ENCODE data around the gene STAT1. TPM values are rescaled to one million over a fixed set of nuclear protein-coding genes. Genes with fewer than 3 reads are reported as not detected.

STAT1 gene
- polyA plus RNA-seq, 2 donors, result 6.4 to 16.7 TPM

DNA sequence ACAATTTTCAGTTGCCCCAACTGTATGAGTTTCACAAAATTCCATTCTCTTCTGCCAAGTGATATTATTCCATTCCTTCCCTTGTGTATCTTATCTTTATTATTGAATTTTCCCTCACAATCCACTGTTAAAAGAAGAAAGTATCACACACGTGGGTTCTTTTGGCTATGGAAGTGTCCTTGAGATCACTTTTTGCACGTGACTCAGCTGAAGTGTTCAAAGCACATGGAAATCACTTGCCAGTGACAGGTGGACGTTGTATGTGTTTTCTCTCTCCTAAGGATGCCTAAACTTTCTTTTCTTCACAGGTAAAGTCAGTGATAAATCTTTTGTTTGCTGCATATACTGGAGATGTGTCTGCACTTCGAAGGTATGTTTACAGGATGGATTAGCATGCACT lies 60.7 kb downstream of the STAT1 start:
- WGBS, 2 donors, result 45 to 50% methylated on average over 4 of the region's 4 CpGs
- no peak overlapping the region for H3K27ac ChIP-seq (ENCODE audit: low read depth in 2 of 2, low read length in 1 of 2)
- no peak overlapping the region for H3K4me3 ChIP-seq (ENCODE audit: low read depth in 1 of 2, low read length in 2 of 2)
- no peaks in the 10 kb centered on the region for H3K27me3 ChIP-seq (ENCODE audit: control insufficient read depth in 1 of 2, insufficient read depth in 2 of 2, low read length in 2 of 2)
- no peaks in the 10 kb centered on the region for H3K9me3 ChIP-seq (ENCODE audit: control insufficient read depth in 2 of 2, insufficient read depth in 1 of 2, low read depth in 1 of 2, low read length in 1 of 2)
- H3K36me3 ChIP-seq (ENCODE audit: control insufficient read depth in 2 of 2, insufficient read depth in 2 of 2, low read length in 1 of 2), result no peaks in the 10 kb centered on the region
- H3K4me1 ChIP-seq (ENCODE audit: control insufficient read depth in 2 of 2, insufficient read depth in 2 of 2, low read length in 1 of 2), result no peaks in the 10 kb centered on the region

GRCh38 chr2:190950566-190950991 lies 63.4 kb downstream of the STAT1 start:
- Histone ChIP-seq H3K27ac (ENCODE audit: low read depth in 2 of 2, low read length in 1 of 2) (no peak overlapping the region), H3K4me3 (ENCODE audit: low read depth in 1 of 2, low read length in 2 of 2) (no peak overlapping the region), H3K27me3 (ENCODE audit: control insufficient read depth in 1 of 2, insufficient read depth in 2 of 2, low read length in 2 of 2) (no peaks in the 10 kb centered on the region), H3K36me3 (ENCODE audit: control insufficient read depth in 2 of 2, insufficient read depth in 2 of 2, low read length in 1 of 2) (no peaks in the 10 kb centered on the region), H3K9me3 (ENCODE audit: control insufficient read depth in 2 of 2, insufficient read depth in 1 of 2, low read depth in 1 of 2, low read length in 1 of 2) (no peaks in the 10 kb centered on the region), H3K4me1 (ENCODE audit: control insufficient read depth in 2 of 2, insufficient read depth in 2 of 2, low read length in 1 of 2) (no peaks in the 10 kb centered on the region)
- whole genome bisulfite sequencing, 2 donors, result 95 to 96% methylated on average over 3 of the region's 3 CpGs

GRCh38 chr2:190948671-190949070 lies 65.3 kb downstream of the STAT1 start:
- 68 to 78% methylated on average over 2 of the region's 2 CpGs for WGBS, 2 donors

GRCh38 chr2:190947711-190948251 lies 66.2 kb downstream of the STAT1 start:
- Histone ChIP-seq H3K4me1 (ENCODE audit: control insufficient read depth in 2 of 2, insufficient read depth in 2 of 2, low read length in 1 of 2) (no peaks in the 10 kb centered on the region), H3K9me3 (ENCODE audit: control insufficient read depth in 2 of 2, insufficient read depth in 1 of 2, low read depth in 1 of 2, low read length in 1 of 2) (no peaks in the 10 kb centered on the region), H3K27me3 (ENCODE audit: control insufficient read depth in 1 of 2, insufficient read depth in 2 of 2, low read length in 2 of 2) (no peaks in the 10 kb centered on the region), H3K36me3 (ENCODE audit: control insufficient read depth in 2 of 2, insufficient read depth in 2 of 2, low read length in 1 of 2) (no peaks in the 10 kb centered on the region), H3K27ac (ENCODE audit: low read depth in 2 of 2, low read length in 1 of 2) (no peak overlapping the region), H3K4me3 (ENCODE audit: low read depth in 1 of 2, low read length in 2 of 2) (no peak overlapping the region)
- WGBS, 2 donors, result 5% methylated on average over 2 of the region's 2 CpGs

More at GRCh38 chr2:190948671-190949070, 65.3 kb downstream of the STAT1 start:
- Histone ChIP-seq H3K4me3 (ENCODE audit: low read depth in 1 of 2, low read length in 2 of 2) (no peak overlapping the region), H3K36me3 (ENCODE audit: control insufficient read depth in 2 of 2, insufficient read depth in 2 of 2, low read length in 1 of 2) (no peaks in the 10 kb centered on the region), H3K27ac (ENCODE audit: low read depth in 2 of 2, low read length in 1 of 2) (no peak overlapping the region), H3K27me3 (ENCODE audit: control insufficient read depth in 1 of 2, insufficient read depth in 2 of 2, low read length in 2 of 2) (no peaks in the 10 kb centered on the region), H3K9me3 (ENCODE audit: control insufficient read depth in 2 of 2, insufficient read depth in 1 of 2, low read depth in 1 of 2, low read length in 1 of 2) (no peaks in the 10 kb centered on the region), H3K4me1 (ENCODE audit: control insufficient read depth in 2 of 2, insufficient read depth in 2 of 2, low read length in 1 of 2) (no peaks in the 10 kb centered on the region)

- Histone ChIP-seq H3K27ac (ENCODE audit: low read depth in 2 of 2, low read length in 1 of 2) (no peak overlapping the region), H3K4me1 (ENCODE audit: control insufficient read depth in 2 of 2, insufficient read depth in 2 of 2, low read length in 1 of 2) (no peaks in the 10 kb centered on the region), H3K9me3 (ENCODE audit: control insufficient read depth in 2 of 2, insufficient read depth in 1 of 2, low read depth in 1 of 2, low read length in 1 of 2) (no peaks in the 10 kb centered on the region), H3K4me3 (ENCODE audit: low read depth in 1 of 2, low read length in 2 of 2) (no peak overlapping the region), H3K27me3 (ENCODE audit: control insufficient read depth in 1 of 2, insufficient read depth in 2 of 2, low read length in 2 of 2) (no peaks in the 10 kb centered on the region), H3K36me3 (ENCODE audit: control insufficient read depth in 2 of 2, insufficient read depth in 2 of 2, low read length in 1 of 2) (no peaks in the 10 kb centered on the region)
- WGBS, 2 donors, result 15 to 20% methylated on average over 1 of the region's 1 CpG
These were observed 66.8 kb downstream of the STAT1 start for GRCh38 chr2:190947141-190947540.

DNA sequence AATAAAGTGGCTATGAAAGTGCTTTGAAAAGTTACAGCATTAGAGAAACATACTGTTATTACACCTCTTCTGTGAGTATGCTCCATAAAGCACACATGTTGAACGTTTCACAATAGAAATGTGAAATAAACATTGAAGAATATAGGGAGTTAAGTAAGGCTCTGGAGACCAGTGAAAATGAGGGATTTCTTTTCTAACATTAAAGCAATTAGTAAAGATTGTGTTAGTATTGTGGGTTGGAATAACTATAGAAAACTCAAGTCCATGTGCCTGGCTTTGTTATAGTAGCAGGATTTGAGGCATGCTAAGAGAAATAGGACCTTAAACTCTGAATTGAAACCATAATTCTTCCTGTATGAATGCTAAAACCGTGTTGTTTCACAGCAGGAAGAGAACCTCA lies 70.3 kb downstream of the STAT1 start:
- WGBS, 2 donors, result 63 to 66% methylated on average over 2 of the region's 2 CpGs
- H3K27ac ChIP-seq (ENCODE audit: low read depth in 2 of 2, low read length in 1 of 2), result no peak overlapping the region
- no peaks in the 10 kb centered on the region for H3K4me1 ChIP-seq (ENCODE audit: control insufficient read depth in 2 of 2, insufficient read depth in 2 of 2, low read length in 1 of 2)
- H3K27me3 ChIP-seq (ENCODE audit: control insufficient read depth in 1 of 2, insufficient read depth in 2 of 2, low read length in 2 of 2), result no peaks in the 10 kb centered on the region
- H3K4me3 ChIP-seq (ENCODE audit: low read depth in 1 of 2, low read length in 2 of 2), result no peak overlapping the region
- H3K9me3 ChIP-seq (ENCODE audit: control insufficient read depth in 2 of 2, insufficient read depth in 1 of 2, low read depth in 1 of 2, low read length in 1 of 2), result no peaks in the 10 kb centered on the region
- no peaks in the 10 kb centered on the region for H3K36me3 ChIP-seq (ENCODE audit: control insufficient read depth in 2 of 2, insufficient read depth in 2 of 2, low read length in 1 of 2)

- Histone ChIP-seq H3K4me3 (ENCODE audit: low read depth in 1 of 2, low read length in 2 of 2) (no peak overlapping the region), H3K9me3 (ENCODE audit: control insufficient read depth in 2 of 2, insufficient read depth in 1 of 2, low read depth in 1 of 2, low read length in 1 of 2) (no peaks in the 10 kb centered on the region), H3K27me3 (ENCODE audit: control insufficient read depth in 1 of 2, insufficient read depth in 2 of 2, low read length in 2 of 2) (no peaks in the 10 kb centered on the region), H3K36me3 (ENCODE audit: control insufficient read depth in 2 of 2, insufficient read depth in 2 of 2, low read length in 1 of 2) (no peaks in the 10 kb centered on the region), H3K27ac (ENCODE audit: low read depth in 2 of 2, low read length in 1 of 2) (no peak overlapping the region), H3K4me1 (ENCODE audit: control insufficient read depth in 2 of 2, insufficient read depth in 2 of 2, low read length in 1 of 2) (no peaks in the 10 kb centered on the region)
- WGBS, 2 donors, result 91 to 96% methylated on average over 2 of the region's 2 CpGs
These were observed 71.3 kb downstream of the STAT1 start for GRCh38 chr2:190942697-190943096.

GRCh38 chr2:190941571-190941970 lies 72.4 kb downstream of the STAT1 start:
- no peaks in the 10 kb centered on the region for H3K36me3 ChIP-seq (ENCODE audit: control insufficient read depth in 2 of 2, insufficient read depth in 2 of 2, low read length in 1 of 2)
- no peak overlapping the region for H3K27ac ChIP-seq (ENCODE audit: low read depth in 2 of 2, low read length in 1 of 2)
- 94 to 98% methylated on average over 2 of the region's 2 CpGs for WGBS, 2 donors
- H3K4me1 ChIP-seq (ENCODE audit: control insufficient read depth in 2 of 2, insufficient read depth in 2 of 2, low read length in 1 of 2), result no peaks in the 10 kb centered on the region
- no peaks in the 10 kb centered on the region for H3K27me3 ChIP-seq (ENCODE audit: control insufficient read depth in 1 of 2, insufficient read depth in 2 of 2, low read length in 2 of 2)
- H3K4me3 ChIP-seq (ENCODE audit: low read depth in 1 of 2, low read length in 2 of 2), result no peak overlapping the region
- H3K9me3 ChIP-seq (ENCODE audit: control insufficient read depth in 2 of 2, insufficient read depth in 1 of 2, low read depth in 1 of 2, low read length in 1 of 2), result no peaks in the 10 kb centered on the region

DNA sequence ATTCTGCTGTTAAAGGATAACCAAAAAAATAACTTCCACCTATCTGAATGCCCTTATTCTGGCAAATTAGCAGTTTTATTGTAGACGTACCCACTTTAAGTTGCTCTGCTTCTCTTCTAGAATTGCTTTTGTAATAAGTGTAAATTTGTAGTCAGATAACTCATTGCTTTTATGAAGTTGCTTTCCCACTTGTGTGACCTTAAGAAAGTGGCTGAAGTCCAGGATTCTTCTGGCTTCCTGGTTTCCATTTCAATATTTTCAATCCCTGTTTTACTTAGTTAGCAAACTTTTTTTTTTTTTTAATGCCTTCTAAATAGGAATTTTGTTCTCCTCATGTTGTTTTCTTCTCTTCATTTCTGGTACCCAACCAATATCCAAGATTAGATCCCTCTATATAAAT lies 73.5 kb downstream of the STAT1 start:
- 66 to 79% methylated on average over 1 of the region's 1 CpG for WGBS, 2 donors
- H3K27ac ChIP-seq (ENCODE audit: low read depth in 2 of 2, low read length in 1 of 2), result no peak overlapping the region
- no peak overlapping the region for H3K4me3 ChIP-seq (ENCODE audit: low read depth in 1 of 2, low read length in 2 of 2)
- no peaks in the 10 kb centered on the region for H3K9me3 ChIP-seq (ENCODE audit: control insufficient read depth in 2 of 2, insufficient read depth in 1 of 2, low read depth in 1 of 2, low read length in 1 of 2)
- H3K36me3 ChIP-seq (ENCODE audit: control insufficient read depth in 2 of 2, insufficient read depth in 2 of 2, low read length in 1 of 2), result no peaks in the 10 kb centered on the region
- no peaks in the 10 kb centered on the region for H3K4me1 ChIP-seq (ENCODE audit: control insufficient read depth in 2 of 2, insufficient read depth in 2 of 2, low read length in 1 of 2)
- H3K27me3 ChIP-seq (ENCODE audit: control insufficient read depth in 1 of 2, insufficient read depth in 2 of 2, low read length in 2 of 2), result no peaks in the 10 kb centered on the region

GRCh38 chr2:190938771-190939335 lies 75.1 kb downstream of the STAT1 start:
- no peak overlapping the region for H3K27ac ChIP-seq (ENCODE audit: low read depth in 2 of 2, low read length in 1 of 2)
- H3K36me3 ChIP-seq (ENCODE audit: control insufficient read depth in 2 of 2, insufficient read depth in 2 of 2, low read length in 1 of 2), result no peaks in the 10 kb centered on the region
- H3K27me3 ChIP-seq (ENCODE audit: control insufficient read depth in 1 of 2, insufficient read depth in 2 of 2, low read length in 2 of 2), result no peaks in the 10 kb centered on the region
- H3K9me3 ChIP-seq (ENCODE audit: control insufficient read depth in 2 of 2, insufficient read depth in 1 of 2, low read depth in 1 of 2, low read length in 1 of 2), result no peaks in the 10 kb centered on the region
- H3K4me3 ChIP-seq (ENCODE audit: low read depth in 1 of 2, low read length in 2 of 2), result no peak overlapping the region
- 30 to 31% methylated on average over 1 of the region's 1 CpG for WGBS, 2 donors
- no peaks in the 10 kb centered on the region for H3K4me1 ChIP-seq (ENCODE audit: control insufficient read depth in 2 of 2, insufficient read depth in 2 of 2, low read length in 1 of 2)

All from esophagus (tissue), 2 donors.